Posterior vena cava (tissue), 2 donors: Measurements from ENCODE around the gene ASIC4. TPM values are rescaled to one million over a fixed set of nuclear protein-coding genes. Genes with fewer than 3 reads are reported as not detected.

Experiments
- DNase-seq: peaks from one replicate; pipeline ENCODE4 v3.0.0-alpha.2; 2020; ENCODE audit warnings: low spot score
- intact Hi-C, 2 donors: fragments of 100-400 bp; cut with DNase I; formaldehyde crosslinking; loops; one replicate each; pipeline versions ENCODE4 v1.14.1 to v1.14.2; 2022 to 2023
- total RNA-seq, 2 donors: library from RNA; stranded (reverse); fragmentation: NEBNext Ultra II Directional; extraction: Animal tissue kit (Norgen Biotek cat#: 25700); gene quantifications; one replicate each; pipeline ENCODE4 v1.2.1, GENCODE V29; 2021
- donor health status: DM: yes; HTN: yes; CAD: no.
- donor health status: DM: yes; HTN: yes; CAD: no.

The ASIC4 gene
- total RNA-seq, 2 donors from 2014 or later = 0.38 TPM; not detected in 1

DNA sequence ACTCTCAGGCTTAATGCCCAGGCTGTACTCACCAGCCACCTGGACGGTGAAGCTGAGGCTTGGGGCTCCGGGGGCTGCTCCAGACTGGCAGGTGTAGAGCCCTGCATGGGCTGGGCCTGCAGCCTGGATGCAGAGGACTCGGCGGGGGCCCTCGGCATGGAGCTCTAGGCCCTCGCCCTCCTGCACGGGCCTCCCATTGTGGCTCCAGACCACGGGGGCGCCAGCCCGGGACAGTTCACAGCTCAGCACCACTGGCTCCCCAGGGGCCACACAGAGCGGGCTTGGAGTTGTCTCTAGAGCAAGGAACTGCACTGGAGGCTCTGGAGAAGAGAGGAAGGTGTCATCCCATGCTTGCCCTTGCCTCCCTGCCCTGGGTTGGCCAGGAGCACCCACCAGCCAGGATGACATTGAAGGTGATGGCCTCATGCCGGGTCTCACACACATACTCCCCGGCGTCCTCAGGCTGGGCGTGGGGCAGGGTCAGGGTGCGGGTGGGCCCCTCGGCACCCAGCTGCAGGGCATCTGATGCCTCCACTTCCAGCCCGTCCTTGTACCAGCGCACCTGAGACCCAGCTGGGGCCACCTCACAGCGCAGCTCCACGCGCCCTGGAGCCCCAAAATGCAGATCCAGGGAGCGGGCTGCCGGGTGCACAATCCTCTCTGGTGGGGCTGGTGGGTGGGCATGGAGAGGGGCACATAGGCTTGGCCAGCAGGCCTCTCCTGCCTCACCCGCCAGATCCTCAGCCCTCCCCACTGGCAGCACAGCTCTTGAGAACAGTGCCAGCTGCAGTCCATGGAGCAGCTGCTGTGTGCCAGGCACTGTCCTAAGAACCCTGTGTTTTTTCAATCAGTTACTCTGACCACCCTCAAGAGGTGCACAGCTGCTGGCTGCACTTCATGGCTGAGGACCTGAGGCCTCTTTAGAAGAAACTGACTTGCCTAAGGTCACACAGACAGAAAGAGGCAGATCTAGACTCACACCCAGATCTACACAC is 43.8 kb downstream of the ASIC4 start:
- intact Hi-C loops = no loop called here
- DNase-seq = no peak

GRCh38 chr2:219559156-219559915 is 45.1 kb downstream of the ASIC4 start:
- intact Hi-C loops = no loop called here
- DNase-seq = no peak

DNA sequence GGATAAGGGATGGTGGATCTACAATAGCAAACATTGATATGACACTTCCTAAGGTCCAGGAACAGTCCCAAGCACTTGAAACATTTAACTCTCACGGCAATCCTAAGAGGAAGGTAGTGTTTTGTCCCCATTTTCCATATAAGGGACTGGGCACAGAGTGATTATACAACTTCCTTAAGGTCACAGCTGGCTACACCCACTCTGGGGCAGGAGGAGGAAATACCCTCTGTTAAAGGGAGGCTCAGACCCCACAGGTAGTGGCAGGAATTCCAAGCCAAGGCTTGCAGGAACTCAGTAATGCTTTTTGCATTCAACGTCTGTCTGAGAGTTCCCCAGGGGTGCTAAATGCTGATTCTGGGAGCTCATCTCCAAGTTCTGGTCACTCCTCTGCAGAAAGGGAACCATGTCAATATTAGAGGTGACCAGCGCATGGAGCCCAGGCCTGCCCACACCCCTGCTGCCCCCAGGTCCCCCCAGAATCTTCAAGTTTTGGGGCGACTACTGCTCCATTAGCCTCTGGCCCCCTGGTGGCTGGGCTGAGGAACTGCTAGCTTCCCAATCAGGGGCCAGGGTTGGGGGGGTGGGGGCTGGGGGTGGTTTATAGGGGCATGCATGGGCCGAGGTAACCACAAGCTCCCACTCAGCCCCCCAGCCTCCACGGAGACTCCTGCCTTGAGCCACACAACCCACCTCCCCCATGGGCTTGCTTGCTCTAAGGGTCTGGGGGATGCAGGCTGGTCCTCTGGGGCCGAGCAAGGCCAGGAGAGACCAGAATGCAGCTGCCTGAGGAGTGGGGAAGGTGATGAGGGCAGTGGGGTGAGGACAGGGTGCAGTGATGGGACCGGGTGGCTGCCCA is 46.0 kb downstream of the ASIC4 start:
- DNase-seq = no peak
- intact Hi-C loops = no loop called here

- DNase-seq = no peak
- intact Hi-C loops = no loop called here
These were observed 46.6 kb downstream of the ASIC4 start for GRCh38 chr2:219560893-219561178.

- DNase-seq = no peak
- intact Hi-C loops = no loop called here
These were observed 47.1 kb downstream of the ASIC4 start for GRCh38 chr2:219561179-219562048.

GRCh38 chr2:219562049-219563020 is 48.1 kb downstream of the ASIC4 start:
- DNase-seq = no peak

GRCh38 chr2:219563271-219563928 is 49.1 kb downstream of the ASIC4 start:
- DNase-seq = no peak
- intact Hi-C loops = no loop called here

More at GRCh38 chr2:219562049-219563020, 48.1 kb downstream of the ASIC4 start:
- intact Hi-C loops = no loop called here

- DNase-seq = no peak
- intact Hi-C loops = no loop called here
These were observed 51.1 kb downstream of the ASIC4 start for GRCh38 chr2:219565130-219566080.

- intact Hi-C loops = no loop called here
- DNase-seq = no peak
These were observed 52.4 kb downstream of the ASIC4 start for GRCh38 chr2:219566640-219567039.

- no peak for DNase-seq
- intact Hi-C loops = no loop called here
These were observed 52.8 kb downstream of the ASIC4 start for GRCh38 chr2:219567131-219567530.

DNA sequence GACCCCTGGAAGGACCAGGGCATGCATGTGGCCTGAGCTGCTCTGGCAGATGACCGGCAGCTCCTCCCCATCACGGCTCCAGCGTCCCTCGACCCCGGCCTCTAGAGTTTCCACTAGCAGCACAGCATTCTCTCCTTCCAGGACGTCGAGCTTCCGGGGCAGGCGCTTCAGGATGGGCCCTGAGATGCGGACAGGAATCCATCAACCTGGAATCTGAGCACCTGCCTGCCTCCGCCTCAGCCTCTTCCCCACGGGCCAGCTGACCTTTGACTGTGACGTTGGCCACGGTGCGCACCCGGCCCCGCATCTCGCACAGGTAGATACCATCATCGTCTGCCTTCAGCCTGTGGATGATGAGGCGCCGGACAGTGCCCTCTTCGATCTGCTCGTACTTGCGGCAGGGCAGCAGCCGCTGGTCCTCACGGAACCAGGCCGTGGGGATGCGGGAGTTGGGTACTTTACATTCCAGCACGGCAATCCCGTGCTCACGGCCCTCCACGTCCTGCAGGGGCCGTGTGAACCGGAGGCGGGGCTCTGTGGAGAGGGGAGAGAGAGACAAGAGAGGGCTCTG is 53.6 kb downstream of the ASIC4 start:
- no peak for DNase-seq
- intact Hi-C loops = no loop called here

GRCh38 chr2:219569041-219569440 is 54.8 kb downstream of the ASIC4 start:
- intact Hi-C loops = no loop called here
- DNase-seq = no peak

- no peak for DNase-seq
- intact Hi-C loops = no loop called here
These were observed 55.4 kb downstream of the ASIC4 start for GRCh38 chr2:219569635-219570034.

- intact Hi-C loops = no loop called here
- DNase-seq = no peak
These were observed 56.1 kb downstream of the ASIC4 start for GRCh38 chr2:219570194-219570923.

DNA sequence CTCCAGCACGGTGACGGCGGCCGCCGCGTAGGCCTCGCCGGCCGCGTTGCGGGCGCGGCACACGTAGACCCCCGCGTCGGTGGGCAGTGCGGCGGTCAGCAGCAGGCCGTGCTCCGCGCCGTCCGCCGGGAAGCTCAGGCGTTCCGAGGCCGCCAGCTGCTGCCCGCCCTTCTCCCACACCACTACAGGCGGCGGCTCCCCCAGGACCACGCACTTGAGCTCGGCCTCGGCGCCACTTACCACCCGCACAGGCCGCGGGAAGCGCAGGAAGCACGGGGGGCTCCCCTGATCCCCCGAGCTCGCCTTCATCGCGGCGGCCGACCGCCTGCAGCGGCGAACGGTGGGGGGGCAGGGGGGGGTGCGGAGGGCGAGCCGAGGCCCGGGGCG is 56.6 kb downstream of the ASIC4 start:
- no peak for DNase-seq
- intact Hi-C loops = no loop called here
